Ovary (tissue), 9 donors: ENCODE data around the gene MOV10. TPM values are rescaled to one million over a fixed set of nuclear protein-coding genes. Genes with fewer than 3 reads are reported as not detected.

Experiments
- DNase-seq, 5 donors: peaks; one replicate each; pipeline ENCODE4 v3.0.0-alpha.2; 2019 to 2020
- H3K27ac ChIP-seq, 2 donors: fragments of 200-600 bp; one replicate each; pipeline versions ENCODE4 v1.5.1 to v1.8.0; 2019 to 2022
- H3K27me3 ChIP-seq: fragments of 200-600 bp; one replicate; pipeline ENCODE4 v1.8.0; 2022
- H3K36me3 ChIP-seq: fragments of 200-600 bp; sonication (generic); one replicate; pipeline ENCODE4 v1.5.1; 2019
- H3K4me1 ChIP-seq: one replicate; pipeline ENCODE4 v1.8.1; 2013; ENCODE audit warnings: mild to moderate bottlenecking, moderate library complexity; ENCODE audit not compliant: insufficient read depth
- H3K4me3 ChIP-seq: fragments of 200-600 bp; sonication (generic); one replicate; pipeline ENCODE4 v1.5.1; 2017
- H3K9me3 ChIP-seq, 2 donors: fragments of 200-600 bp in 1 of 2; sonication (generic) in 1 of 2; one replicate each; pipeline versions ENCODE4 v1.5.1 to v1.8.1; 2013 to 2019; ENCODE audit warnings: mild to moderate bottlenecking in 1 of 2, moderate library complexity in 1 of 2
- EP300 ChIP-seq: sonication (generic); formaldehyde crosslinking; IDR thresholded peaks from one replicate; pipeline ENCODE4 v1.6.1; 2017; ENCODE audit warnings: antibody characterized with exemption
- POLR2A ChIP-seq: fragments of 450-650 bp; IDR thresholded peaks from one replicate; pipeline ENCODE4 v1.6.1; 2017; ENCODE audit warnings: antibody characterized with exemption, mild to moderate bottlenecking, moderate library complexity
- WGBS, 3 donors: extraction: QIAGEN DNeasy Blood & Tissue Kit in 1 of 3; methylation state at CpG; one replicate each; pipeline versions ENCODE4 v1.1.5 to v1.1.7; 2013 to 2017; 5-methylcytosine and 5-hydroxymethylcytosine counted together
- intact Hi-C, 4 donors: fragments of 100-400 bp; cut with DNase I; formaldehyde crosslinking; loops; one replicate each; pipeline versions ENCODE4 v1.11.0 to v1.15.1; 2022 to 2023
- polyA plus RNA-seq, 2 donors: library from polyadenylated mRNA; stranded (reverse); fragments of 200-250 nt in 1 of 2; fragments of 350-450 nt in 1 of 2; fragmentation: Illumina TruSeq in 1 of 2; extraction: RNeasy Lipid Tissue Mini Kit (QIAGEN cat#74804) in 1 of 2; gene quantifications; one replicate each; pipeline ENCODE4 v1.2.3, GENCODE V29; 2013 to 2014
- total RNA-seq, 7 donors: library from RNA; depleted of rRNA in 2 of 7; stranded (reverse); fragments of >200 nt in 2 of 7; fragmentation: NEBNext Ultra II Directional in 3 of 7; extraction: Animal tissue kit (Norgen Biotek cat#: 25700) in 3 of 7; gene quantifications; one replicate each; pipeline versions ENCODE4 v1.1.0 to v1.2.4, GENCODE V29; 2016 to 2023
- TF ChIP-seq, protein P1 (sequence below), 3 donors: fragments of 450-650 bp in 2 of 3; fragments of 200-600 bp in 1 of 3; IDR thresholded peaks; one replicate each; pipeline versions ENCODE4 v1.5.1 to v1.8.0; 2016 to 2022; ENCODE audit warnings: antibody characterized with exemption in 3 of 3, mild to moderate bottlenecking in 1 of 3
- donor health status: DM: no; HTN: no; CAD: no; lungs with moderate emphysema.
- donor health status: DM: no; HTN: no; CAD: no.
- donor health status: Bipolar disorder and iron deficiency.
- donor health status: DM: yes; HTN: yes; CAD: no.
- donor health status: DM: no; HTN: no; CAD: no.
- donor health status: DM: yes; HTN: yes; CAD: no.

MOV10 gene
- total and polyA plus RNA-seq, 9 donors: 31.7 to 66.3 (median 50.2) TPM

- 77 to 87% (median 86%) methylated on average over 7 of the region's 7 CpGs for WGBS, 3 donors
- Histone ChIP-seq H3K9me3 (no peaks in the 10 kb centered on the region), H3K36me3 (no peaks in the 10 kb centered on the region), H3K4me3 (no peak overlapping the region), H3K27ac (no peak overlapping the region), H3K27me3 (no peaks in the 10 kb centered on the region), H3K4me1 (peaks cover 18% of the 10 kb centered on the region)
- intact Hi-C loops: no loop called here
- no peak for DNase-seq
- TF ChIP-seq POLR2A (no peak), EP300 (no peak)
- TF ChIP-seq, protein P1, sequence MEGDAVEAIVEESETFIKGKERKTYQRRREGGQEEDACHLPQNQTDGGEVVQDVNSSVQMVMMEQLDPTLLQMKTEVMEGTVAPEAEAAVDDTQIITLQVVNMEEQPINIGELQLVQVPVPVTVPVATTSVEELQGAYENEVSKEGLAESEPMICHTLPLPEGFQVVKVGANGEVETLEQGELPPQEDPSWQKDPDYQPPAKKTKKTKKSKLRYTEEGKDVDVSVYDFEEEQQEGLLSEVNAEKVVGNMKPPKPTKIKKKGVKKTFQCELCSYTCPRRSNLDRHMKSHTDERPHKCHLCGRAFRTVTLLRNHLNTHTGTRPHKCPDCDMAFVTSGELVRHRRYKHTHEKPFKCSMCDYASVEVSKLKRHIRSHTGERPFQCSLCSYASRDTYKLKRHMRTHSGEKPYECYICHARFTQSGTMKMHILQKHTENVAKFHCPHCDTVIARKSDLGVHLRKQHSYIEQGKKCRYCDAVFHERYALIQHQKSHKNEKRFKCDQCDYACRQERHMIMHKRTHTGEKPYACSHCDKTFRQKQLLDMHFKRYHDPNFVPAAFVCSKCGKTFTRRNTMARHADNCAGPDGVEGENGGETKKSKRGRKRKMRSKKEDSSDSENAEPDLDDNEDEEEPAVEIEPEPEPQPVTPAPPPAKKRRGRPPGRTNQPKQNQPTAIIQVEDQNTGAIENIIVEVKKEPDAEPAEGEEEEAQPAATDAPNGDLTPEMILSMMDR (IDR thresholded peaks at IDR 0.05): no peak
These were observed 22.3 kb downstream of the MOV10 start for GRCh38 chr1:112696578-112697314.

GRCh38 chr1:112697781-112698201 lies 23.3 kb downstream of the MOV10 start:
- DNase-seq: no peak
- Histone ChIP-seq H3K27me3 (no peaks in the 10 kb centered on the region), H3K27ac (peak overlapping the region in 1 of 2 donors; percentile 81), H3K4me3 (no peak overlapping the region), H3K4me1 (peaks cover 19% of the 10 kb centered on the region), H3K36me3 (no peaks in the 10 kb centered on the region), H3K9me3 (no peaks in the 10 kb centered on the region)
- intact Hi-C loops: no loop called here
- TF ChIP-seq POLR2A: no peak
- TF ChIP-seq, protein P1 (IDR thresholded peaks at IDR 0.05): no peak
- no peak for TF ChIP-seq EP300
- 88 to 94% (median 92%) methylated on average over 9 of the region's 9 CpGs for WGBS, 3 donors

DNA sequence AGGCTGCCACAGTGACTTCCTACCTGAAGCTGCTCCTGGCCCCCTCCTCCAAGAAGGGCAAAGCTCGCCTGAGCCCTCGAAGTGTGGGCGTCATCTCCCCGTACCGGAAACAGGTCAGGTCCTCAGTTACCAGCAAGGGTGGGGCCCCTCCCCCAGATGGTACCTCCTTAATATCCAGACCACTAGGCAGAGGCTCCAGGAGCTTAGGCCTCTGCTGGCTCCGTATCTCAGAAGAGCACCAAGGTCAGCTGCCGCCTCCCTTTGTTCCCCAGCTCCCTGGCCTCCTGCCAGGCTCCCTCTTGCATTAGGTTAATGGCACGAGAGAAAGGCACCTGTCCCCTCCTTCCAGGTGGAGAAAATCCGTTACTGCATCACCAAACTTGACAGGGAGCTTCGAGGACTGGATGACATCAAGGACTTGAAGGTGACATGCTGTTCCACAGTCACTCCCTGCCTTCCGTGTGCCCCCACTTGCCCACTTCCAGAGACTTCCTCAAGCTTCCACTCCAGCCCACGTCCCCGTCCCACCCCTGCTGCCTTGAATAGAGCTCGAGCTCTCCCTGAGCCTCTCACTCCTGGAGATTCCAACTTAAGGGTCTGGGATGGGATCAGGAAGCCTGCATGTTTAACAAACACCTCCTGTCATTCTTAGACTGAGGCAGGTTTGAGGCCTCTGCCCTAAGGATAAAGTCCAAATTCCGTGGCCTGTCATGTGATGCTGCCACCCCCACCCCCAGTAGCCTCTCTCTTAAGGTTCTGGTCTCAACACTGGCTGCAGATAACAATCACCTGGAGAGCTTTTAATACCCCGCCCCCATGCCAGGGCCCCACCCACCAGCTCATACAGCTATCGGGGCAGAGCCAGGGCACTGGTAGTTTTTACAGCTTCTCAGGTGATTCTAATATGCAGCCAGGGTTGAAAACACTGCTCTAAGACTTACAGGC lies 24.2 kb downstream of the MOV10 start:
- TF ChIP-seq, protein P1 (IDR thresholded peaks at IDR 0.05): no peak
- TF ChIP-seq POLR2A: no peak
- TF ChIP-seq EP300: no peak
- WGBS, 3 donors: 62 to 70% (median 63%) methylated on average over 16 to 17 of the region's 17 CpGs
- Histone ChIP-seq H3K27ac (peak overlapping the region; percentile 49 to 81), H3K4me3 (no peak overlapping the region), H3K9me3 (no peaks in the 10 kb centered on the region), H3K36me3 (no peaks in the 10 kb centered on the region), H3K27me3 (no peaks in the 10 kb centered on the region), H3K4me1 (peaks cover 19% of the 10 kb centered on the region)
- intact Hi-C loops: no loop called here
- peak; percentile 52 to 68 (median 58) for DNase-seq

- no peaks in the 10 kb centered on the region for H3K36me3 ChIP-seq
- DNase-seq: no peak
- H3K27ac ChIP-seq: peak overlapping the region; percentile 81 to 89
- TF ChIP-seq EP300: no peak
- no peak for TF ChIP-seq POLR2A
- TF ChIP-seq, protein P1 (IDR thresholded peaks at IDR 0.05): no peak
- no peaks in the 10 kb centered on the region for H3K27me3 ChIP-seq
- peaks cover 22% of the 10 kb centered on the region for H3K4me1 ChIP-seq
- intact Hi-C loops: loop anchor here in 2 of 4 donors (10.0 kb wide), 3 partner anchors 75 to 305 kb away; partner anchors contain the start of genes CTTNBP2NL (in 2 of the 2) and WNT2B (in 1 of the 2)
- H3K9me3 ChIP-seq: no peaks in the 10 kb centered on the region
- WGBS, 3 donors: 45 to 68% (median 50%) methylated on average over 13 of the region's 13 CpGs
- no peak overlapping the region for H3K4me3 ChIP-seq
These were observed 25.1 kb downstream of the MOV10 start for GRCh38 chr1:112699425-112700144.
